Kidney (tissue), 14 donors: ENCODE data around the gene NR5A1. TPM values are rescaled to one million over a fixed set of nuclear protein-coding genes. Genes with fewer than 3 reads are reported as not detected.

Source experiments
- DNase-seq, 5 donors: peaks; one replicate each; pipeline ENCODE4 v3.0.0-alpha.2; 2013 to 2020
- FAIRE-seq: peaks from 2 replicates; lab custom pipeline; 2012; peaks lifted over from hg19 to GRCh38; lab: Jason Lieb, UNC
- H3K27ac ChIP-seq, 2 donors: one replicate each; pipeline ENCODE4 v1.7.0; 2013; ENCODE audit warnings: low read depth in 2 of 2, low read length in 2 of 2, inconsistent platforms in 1 of 2
- H3K27me3 ChIP-seq: one replicate; pipeline ENCODE4 v1.7.1; 2013; ENCODE audit warnings: low read length, inconsistent platforms; ENCODE audit not compliant: control insufficient read depth, insufficient read depth
- H3K36me3 ChIP-seq, 3 donors: one replicate each; pipeline versions ENCODE4 v1.7.0 to v1.7.1; 2013; ENCODE audit warnings: low read length in 3 of 3, control low read depth in 1 of 3, inconsistent platforms in 1 of 3; ENCODE audit not compliant: insufficient read depth in 3 of 3, control insufficient read depth in 2 of 3
- H3K4me1 ChIP-seq, 3 donors: one replicate each; pipeline versions ENCODE4 v1.7.0 to v1.7.1; 2013; ENCODE audit warnings: low read length in 3 of 3, inconsistent platforms in 1 of 3, low read depth in 1 of 3; ENCODE audit not compliant: control insufficient read depth in 2 of 3, insufficient read depth in 2 of 3
- H3K4me3 ChIP-seq, 3 donors: one replicate each; pipeline versions ENCODE4 v1.7.0 to v1.8.1; 2013; ENCODE audit warnings: low read length in 3 of 3, control low read depth in 1 of 3, inconsistent platforms in 1 of 3
- H3K9ac ChIP-seq, 3 donors: one replicate each; pipeline versions ENCODE4 v1.7.0 to v1.7.1; 2013; ENCODE audit warnings: low read length in 3 of 3, control low read depth in 1 of 3, inconsistent platforms in 1 of 3
- H3K9me3 ChIP-seq, 3 donors: one replicate each; pipeline versions ENCODE4 v1.7.0 to v1.7.1; 2013; ENCODE audit warnings: low read length in 3 of 3, control low read depth in 1 of 3, inconsistent platforms in 1 of 3; ENCODE audit not compliant: control insufficient read depth in 2 of 3, insufficient read depth in 1 of 3
- CTCF ChIP-seq: IDR thresholded peaks from 3 replicates; pipeline ENCODE4 v1.5.1; 2012; ENCODE audit warnings: mild to moderate bottlenecking, moderate library complexity, borderline replicate concordance; ENCODE audit not compliant: insufficient read depth; ENCODE audit errors: extremely low read depth
- intact Hi-C: fragments of 100-400 bp; cut with DNase I; formaldehyde crosslinking; loops from one replicate; pipeline ENCODE4 v1.11.1; 2022
- polyA plus RNA-seq: library from polyadenylated mRNA; stranded (reverse); fragments of 350-450 nt; fragmentation: Illumina TruSeq; extraction: RNeasy Lipid Tissue Mini Kit (QIAGEN cat#74804); gene quantifications from one replicate; pipeline ENCODE4 v1.2.3, GENCODE V29; 2014; ENCODE audit warnings: low read depth, low replicate concordance; ENCODE audit not compliant: insufficient read depth
- total RNA-seq: library from RNA; stranded (reverse); fragmentation: NEBNext Ultra II Directional; extraction: Animal tissue kit (Norgen Biotek cat#: 25700); gene quantifications from one replicate; pipeline ENCODE4 v1.2.1, GENCODE V29; 2021
- donor health status: control.
- donor health status: control.
- donor health status: control.
- donor health status: control.
- donor health status: control.
- donor health status: DM: yes; HTN: yes; CAD: no.
- donor health status: Normal renal cell carcinoma (clear cell type).

The NR5A1 gene
- total and polyA plus RNA-seq, 2 donors from 2014 or later: not detected

- no peak for DNase-seq
- intact Hi-C loops: no loop called here
- TF ChIP-seq CTCF: no peak
- Histone ChIP-seq H3K4me1 (peaks cover 0 to 4% (median 0%) of the 10 kb centered on the region in 3 donors), H3K9ac (no peak overlapping the region), H3K36me3 (no peaks in the 10 kb centered on the region), H3K9me3 (no peaks in the 10 kb centered on the region), H3K4me3 (no peak overlapping the region), H3K27ac (no peak overlapping the region), H3K27me3 (peaks cover 20% of the 10 kb centered on the region)
- no peak for FAIRE-seq
These were observed 52.3 kb downstream of the NR5A1 start for GRCh38 chr9:124454791-124455443.

- Histone ChIP-seq H3K4me3 (no peak overlapping the region), H3K27me3 (peaks cover 20% of the 10 kb centered on the region), H3K9ac (no peak overlapping the region), H3K36me3 (no peaks in the 10 kb centered on the region), H3K9me3 (no peaks in the 10 kb centered on the region), H3K4me1 (peaks cover 0 to 4% (median 0%) of the 10 kb centered on the region in 3 donors), H3K27ac (no peak overlapping the region)
- TF ChIP-seq CTCF: no peak
- FAIRE-seq (no peak), DNase-seq (no peak)
- intact Hi-C loops: no loop called here
These were observed 52.9 kb downstream of the NR5A1 start for GRCh38 chr9:124454296-124454695.

- H3K9me3 ChIP-seq: no peaks in the 10 kb centered on the region
- DNase-seq (peak in 1 of 5 donors; percentile 49), FAIRE-seq (no peak)
- H3K4me1 ChIP-seq: peaks cover 0 to 4% (median 0%) of the 10 kb centered on the region in 3 donors
- intact Hi-C loops: no loop called here
- H3K9ac ChIP-seq: no peak overlapping the region
- peaks cover 20% of the 10 kb centered on the region for H3K27me3 ChIP-seq
- H3K36me3 ChIP-seq: no peaks in the 10 kb centered on the region
- no peak overlapping the region for H3K4me3 ChIP-seq
- no peak for TF ChIP-seq CTCF
- H3K27ac ChIP-seq: no peak overlapping the region
These were observed 53.5 kb downstream of the NR5A1 start for GRCh38 chr9:124453586-124454191.
